Measurements from ENCODE around the gene ATP13A2.

GRCh38 chr1:17043676-17044075 lies 31.9 kb upstream of the ATP13A2 start:
- no peak for TF ChIP-seq CTCF (conservative IDR thresholded peaks at IDR 0.05; ENCODE audit: low read length)
- no peak for TF ChIP-seq EZH2phosphoT487 (IDR thresholded peaks at IDR 0.05; ENCODE audit: borderline replicate concordance)

All from Loucy (cell line).